ENCODE measurements around the gene ZSCAN18.
A peak's percentile ranks its signal among the peaks of the same experiment; 100 is the strongest.

Gene ZSCAN18

GRCh38 chr19:58098682-58098998 is 609 bp upstream of the ZSCAN18 start:
- peak overlapping the region; percentile 87 for H3K4me3 ChIP-seq (ENCODE audit: low read length)
- peak overlapping the region; percentile 95 for H3K27ac ChIP-seq (ENCODE audit: low read depth, low read length)
- no peaks in the 10 kb centered on the region for H3K27me3 ChIP-seq (ENCODE audit: control insufficient read depth, insufficient read depth, low read length)
- peak overlapping the region; percentile 92 for H3K9ac ChIP-seq (ENCODE audit: low read length)
- H3K36me3 ChIP-seq (ENCODE audit: control insufficient read depth, insufficient read depth, low read length): no peaks in the 10 kb centered on the region
- peaks cover 7% of the 10 kb centered on the region for H3K4me1 ChIP-seq (ENCODE audit: control insufficient read depth, insufficient read depth, low read length)

- H3K36me3 ChIP-seq (ENCODE audit: control insufficient read depth, insufficient read depth, low read length): no peaks in the 10 kb centered on the region
- no peak overlapping the region for H3K9ac ChIP-seq (ENCODE audit: low read length)
- peaks cover 7% of the 10 kb centered on the region for H3K4me1 ChIP-seq (ENCODE audit: control insufficient read depth, insufficient read depth, low read length)
- no peaks in the 10 kb centered on the region for H3K27me3 ChIP-seq (ENCODE audit: control insufficient read depth, insufficient read depth, low read length)
- peak overlapping the region; percentile 90 for H3K4me3 ChIP-seq (ENCODE audit: low read length)
- H3K27ac ChIP-seq (ENCODE audit: low read depth, low read length): peak overlapping the region; percentile 40
Measured at GRCh38 chr19:58097349-58097748, 682 bp downstream of the ZSCAN18 start.

GRCh38 chr19:58096884-58097283 is 1.1 kb downstream of the ZSCAN18 start:
- H3K27me3 ChIP-seq (ENCODE audit: control insufficient read depth, insufficient read depth, low read length): no peaks in the 10 kb centered on the region
- peak overlapping the region; percentile 90 for H3K4me3 ChIP-seq (ENCODE audit: low read length)
- no peak overlapping the region for H3K9ac ChIP-seq (ENCODE audit: low read length)
- no peak overlapping the region for H3K27ac ChIP-seq (ENCODE audit: low read depth, low read length)
- peaks cover 7% of the 10 kb centered on the region for H3K4me1 ChIP-seq (ENCODE audit: control insufficient read depth, insufficient read depth, low read length)
- no peaks in the 10 kb centered on the region for H3K36me3 ChIP-seq (ENCODE audit: control insufficient read depth, insufficient read depth, low read length)

GRCh38 chr19:58095328-58095727 is 2.7 kb downstream of the ZSCAN18 start:
- no peaks in the 10 kb centered on the region for H3K27me3 ChIP-seq (ENCODE audit: control insufficient read depth, insufficient read depth, low read length)
- H3K27ac ChIP-seq (ENCODE audit: low read depth, low read length): no peak overlapping the region
- no peak overlapping the region for H3K9ac ChIP-seq (ENCODE audit: low read length)
- H3K4me3 ChIP-seq (ENCODE audit: low read length): no peak overlapping the region
- no peaks in the 10 kb centered on the region for H3K36me3 ChIP-seq (ENCODE audit: control insufficient read depth, insufficient read depth, low read length)
- peaks cover 7% of the 10 kb centered on the region for H3K4me1 ChIP-seq (ENCODE audit: control insufficient read depth, insufficient read depth, low read length)

- H3K4me1 ChIP-seq (ENCODE audit: control insufficient read depth, insufficient read depth, low read length): peaks cover 4% of the 10 kb centered on the region
- no peak overlapping the region for H3K9ac ChIP-seq (ENCODE audit: low read length)
- H3K27ac ChIP-seq (ENCODE audit: low read depth, low read length): no peak overlapping the region
- no peaks in the 10 kb centered on the region for H3K27me3 ChIP-seq (ENCODE audit: control insufficient read depth, insufficient read depth, low read length)
- H3K36me3 ChIP-seq (ENCODE audit: control insufficient read depth, insufficient read depth, low read length): peaks cover 1% of the 10 kb centered on the region
- H3K4me3 ChIP-seq (ENCODE audit: low read length): no peak overlapping the region
Measured at GRCh38 chr19:58093071-58093470, 5.0 kb downstream of the ZSCAN18 start.

DNA sequence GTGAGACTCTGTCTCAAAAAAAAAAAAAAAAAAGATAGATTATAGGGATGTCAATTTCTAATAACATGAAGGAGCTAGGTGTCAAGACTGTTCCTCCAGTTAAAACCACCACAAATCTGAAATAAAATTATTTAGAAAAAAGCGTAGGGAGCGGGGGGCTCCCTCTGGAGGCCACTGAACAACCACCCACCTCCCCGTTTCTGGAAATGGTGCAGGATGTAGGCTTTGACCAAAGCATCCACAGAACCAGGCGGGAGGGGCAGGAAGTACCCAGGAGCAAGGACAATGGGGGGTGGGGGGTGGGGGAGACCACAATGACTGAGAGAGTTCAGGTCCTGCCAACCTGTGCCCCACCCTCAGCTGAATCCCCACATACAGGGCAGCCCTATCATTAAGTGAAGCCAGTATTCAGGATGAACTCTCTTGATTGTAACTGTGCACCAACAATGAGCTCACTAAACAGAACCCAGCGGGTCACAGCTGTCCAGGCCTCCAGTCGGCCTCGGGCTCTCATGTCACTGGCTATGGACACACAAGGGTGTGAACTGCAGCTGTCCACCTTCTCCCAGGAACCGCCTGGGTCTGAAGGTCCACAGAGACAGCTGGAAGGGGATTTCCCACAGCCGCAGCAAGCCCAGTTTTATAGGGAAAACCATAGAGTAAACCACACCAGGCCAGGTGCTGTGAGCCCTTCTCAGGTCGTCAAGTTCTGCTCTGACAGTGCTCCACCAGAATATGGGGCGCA is 6.6 kb downstream of the ZSCAN18 start:
- Histone ChIP-seq H3K27ac (ENCODE audit: low read depth, low read length) (no peak overlapping the region), H3K9ac (ENCODE audit: low read length) (no peak overlapping the region), H3K36me3 (ENCODE audit: control insufficient read depth, insufficient read depth, low read length) (peaks cover 10% of the 10 kb centered on the region), H3K4me3 (ENCODE audit: low read length) (no peak overlapping the region), H3K4me1 (ENCODE audit: control insufficient read depth, insufficient read depth, low read length) (no peaks in the 10 kb centered on the region), H3K27me3 (ENCODE audit: control insufficient read depth, insufficient read depth, low read length) (no peaks in the 10 kb centered on the region)

GRCh38 chr19:58089846-58090245 is 8.2 kb downstream of the ZSCAN18 start:
- no peak overlapping the region for H3K9ac ChIP-seq (ENCODE audit: low read length)
- H3K4me3 ChIP-seq (ENCODE audit: low read length): no peak overlapping the region
- H3K36me3 ChIP-seq (ENCODE audit: control insufficient read depth, insufficient read depth, low read length): peaks cover 18% of the 10 kb centered on the region
- no peak overlapping the region for H3K27ac ChIP-seq (ENCODE audit: low read depth, low read length)
- H3K27me3 ChIP-seq (ENCODE audit: control insufficient read depth, insufficient read depth, low read length): no peaks in the 10 kb centered on the region
- H3K4me1 ChIP-seq (ENCODE audit: control insufficient read depth, insufficient read depth, low read length): no peaks in the 10 kb centered on the region

DNA sequence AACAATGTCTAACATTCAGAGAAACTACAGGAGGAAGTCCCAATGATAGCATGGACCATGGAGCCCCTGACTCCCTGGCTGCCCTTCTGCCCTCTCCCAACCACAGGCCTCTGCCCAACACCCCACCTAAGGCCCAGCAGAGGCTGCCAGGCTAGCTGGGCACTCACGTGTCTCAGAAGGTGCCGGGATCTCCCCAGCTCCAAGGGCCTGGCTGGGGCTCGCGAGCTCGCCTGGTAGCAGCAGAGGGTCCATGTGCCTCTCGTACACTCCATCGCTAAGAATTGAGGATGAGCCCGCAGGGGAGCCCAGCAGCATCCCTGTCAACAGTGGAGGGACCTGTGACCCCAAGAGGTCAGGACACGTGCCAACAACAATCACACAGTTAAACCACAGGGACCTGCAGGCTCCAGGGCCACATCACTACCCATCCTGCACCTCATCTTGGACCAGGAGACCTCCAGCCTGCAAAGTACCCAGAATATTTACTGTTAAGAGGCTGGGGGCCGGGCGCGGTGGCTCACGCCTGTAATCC is 9.4 kb downstream of the ZSCAN18 start:
- Histone ChIP-seq H3K9ac (ENCODE audit: low read length) (no peak overlapping the region), H3K27me3 (ENCODE audit: control insufficient read depth, insufficient read depth, low read length) (no peaks in the 10 kb centered on the region), H3K4me1 (ENCODE audit: control insufficient read depth, insufficient read depth, low read length) (no peaks in the 10 kb centered on the region), H3K27ac (ENCODE audit: low read depth, low read length) (no peak overlapping the region), H3K36me3 (ENCODE audit: control insufficient read depth, insufficient read depth, low read length) (peaks cover 29% of the 10 kb centered on the region), H3K4me3 (ENCODE audit: low read length) (no peak overlapping the region)

DNA sequence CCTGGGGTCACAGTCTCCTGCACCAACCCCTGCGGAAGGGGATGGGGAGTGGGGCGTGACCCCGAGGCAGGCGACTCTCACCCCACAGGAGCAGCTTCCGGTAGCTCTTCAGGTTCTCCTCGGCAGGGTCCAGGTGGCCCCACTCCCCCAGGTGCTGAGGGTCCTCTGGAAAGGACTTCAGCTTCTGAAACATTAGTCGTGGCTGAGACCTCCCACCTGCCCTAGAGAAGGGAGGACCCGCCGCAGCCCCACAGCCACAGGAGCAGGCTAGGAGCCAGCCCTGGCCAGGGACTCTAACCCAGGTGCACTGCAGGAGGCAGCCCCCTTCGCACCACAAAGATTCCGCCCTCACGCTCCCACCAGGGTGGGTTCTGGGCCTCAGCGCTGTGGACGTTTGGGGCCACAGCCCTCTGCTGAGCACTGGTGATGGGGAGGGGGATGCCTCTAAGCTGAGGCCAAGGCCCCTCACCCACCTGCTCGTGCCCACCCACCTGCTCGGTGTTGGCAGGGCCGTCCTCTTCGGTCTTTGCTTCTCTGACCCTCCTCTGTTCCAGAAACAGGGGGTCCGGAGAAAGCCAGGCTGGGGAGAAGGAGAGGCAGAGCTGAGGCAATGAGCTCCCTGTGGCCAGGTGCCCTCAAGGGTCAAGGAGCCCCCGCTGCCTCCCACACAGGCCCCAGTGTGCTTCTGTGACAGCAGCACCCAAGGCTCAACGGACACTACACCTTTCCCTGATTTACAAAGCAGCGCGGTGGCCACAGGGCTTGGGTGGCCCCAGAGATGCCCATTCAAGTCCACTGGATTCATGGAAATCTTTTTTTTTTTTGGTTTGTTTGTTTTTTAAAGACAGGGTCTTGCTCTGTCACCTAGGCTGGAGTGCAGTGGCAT is 11.0 kb downstream of the ZSCAN18 start:
- Histone ChIP-seq H3K4me1 (ENCODE audit: control insufficient read depth, insufficient read depth, low read length) (no peaks in the 10 kb centered on the region), H3K27ac (ENCODE audit: low read depth, low read length) (no peak overlapping the region), H3K4me3 (ENCODE audit: low read length) (no peak overlapping the region), H3K36me3 (ENCODE audit: control insufficient read depth, insufficient read depth, low read length) (peaks cover 32% of the 10 kb centered on the region), H3K27me3 (ENCODE audit: control insufficient read depth, insufficient read depth, low read length) (no peaks in the 10 kb centered on the region), H3K9ac (ENCODE audit: low read length) (no peak overlapping the region)

DNA sequence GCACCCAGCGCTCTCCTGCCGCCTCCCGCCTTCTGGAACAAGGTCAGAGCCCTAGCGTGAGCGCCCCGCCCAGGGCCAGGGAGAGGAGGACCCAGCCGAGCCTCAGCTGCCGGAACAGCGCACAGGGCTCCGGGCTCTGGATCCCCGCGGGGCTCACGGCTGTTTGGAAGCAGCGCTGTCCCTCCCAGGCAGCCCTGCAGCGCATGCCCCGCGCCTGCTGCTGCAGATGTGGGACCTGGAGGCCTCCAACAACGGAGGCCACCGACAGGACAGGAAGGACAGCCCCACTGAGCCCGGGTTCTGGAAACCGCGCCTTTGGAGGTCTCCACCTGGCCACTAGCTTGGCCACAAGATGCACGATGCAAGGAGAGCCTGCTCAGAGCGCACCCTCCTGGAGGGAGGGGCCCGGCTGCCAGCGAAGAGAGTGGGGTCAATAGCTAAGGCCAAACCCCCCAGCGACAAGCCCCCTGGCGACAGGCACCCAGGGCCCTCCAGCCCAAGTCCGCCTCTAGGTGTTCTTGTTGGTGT is 12.6 kb downstream of the ZSCAN18 start:
- H3K9ac ChIP-seq (ENCODE audit: low read length): no peak overlapping the region
- H3K27ac ChIP-seq (ENCODE audit: low read depth, low read length): no peak overlapping the region
- H3K36me3 ChIP-seq (ENCODE audit: control insufficient read depth, insufficient read depth, low read length): peaks cover 32% of the 10 kb centered on the region
- no peak overlapping the region for H3K4me3 ChIP-seq (ENCODE audit: low read length)
- no peaks in the 10 kb centered on the region for H3K27me3 ChIP-seq (ENCODE audit: control insufficient read depth, insufficient read depth, low read length)
- H3K4me1 ChIP-seq (ENCODE audit: control insufficient read depth, insufficient read depth, low read length): no peaks in the 10 kb centered on the region

- Histone ChIP-seq H3K27ac (ENCODE audit: low read depth, low read length) (no peak overlapping the region), H3K4me1 (ENCODE audit: control insufficient read depth, insufficient read depth, low read length) (no peaks in the 10 kb centered on the region), H3K9ac (ENCODE audit: low read length) (no peak overlapping the region), H3K27me3 (ENCODE audit: control insufficient read depth, insufficient read depth, low read length) (no peaks in the 10 kb centered on the region), H3K36me3 (ENCODE audit: control insufficient read depth, insufficient read depth, low read length) (peaks cover 32% of the 10 kb centered on the region), H3K4me3 (ENCODE audit: low read length) (no peak overlapping the region)
Measured at GRCh38 chr19:58084596-58085347, 13.3 kb downstream of the ZSCAN18 start.

DNA sequence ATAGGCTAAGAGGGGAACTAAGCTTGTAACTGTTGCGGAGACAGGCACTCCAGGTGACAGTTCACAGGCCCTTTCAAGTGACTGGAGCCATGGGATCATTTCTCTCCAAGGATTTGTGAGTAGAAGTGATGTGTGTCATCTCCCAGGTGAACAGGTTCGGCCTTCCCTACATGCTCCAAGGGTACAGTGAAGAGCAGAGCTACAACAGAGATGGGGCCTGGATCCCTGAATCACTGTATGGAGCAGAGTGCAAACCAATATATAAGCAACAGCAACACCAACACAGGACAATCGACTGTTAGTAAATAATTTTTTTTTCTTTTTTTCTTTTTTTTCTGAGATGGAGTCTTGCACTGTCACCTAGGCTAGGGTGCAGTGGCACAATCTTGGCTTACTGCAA is 15.0 kb downstream of the ZSCAN18 start:
- Histone ChIP-seq H3K4me1 (ENCODE audit: control insufficient read depth, insufficient read depth, low read length) (no peaks in the 10 kb centered on the region), H3K36me3 (ENCODE audit: control insufficient read depth, insufficient read depth, low read length) (peaks cover 31% of the 10 kb centered on the region), H3K27ac (ENCODE audit: low read depth, low read length) (no peak overlapping the region), H3K4me3 (ENCODE audit: low read length) (peak overlapping the region; percentile 23), H3K27me3 (ENCODE audit: control insufficient read depth, insufficient read depth, low read length) (no peaks in the 10 kb centered on the region), H3K9ac (ENCODE audit: low read length) (no peak overlapping the region)
